Colonic mucosa (tissue), 4 donors: ENCODE results near the gene CAMTA1. TPM values are rescaled to one million over a fixed set of nuclear protein-coding genes. Genes with fewer than 3 reads are reported as not detected.

Experiments used
- DNase-seq: peaks from one replicate; pipeline ENCODE4 v3.0.0-alpha.2; 2020
- H3K27ac ChIP-seq: fragments of 200-600 bp; one replicate; pipeline ENCODE4 v1.8.0; 2021
- H3K27me3 ChIP-seq: fragments of 200-600 bp; one replicate; pipeline ENCODE4 v1.8.0; 2021
- H3K36me3 ChIP-seq: fragments of 200-600 bp; one replicate; pipeline ENCODE4 v1.8.0; 2021
- H3K4me1 ChIP-seq: fragments of 200-600 bp; one replicate; pipeline ENCODE4 v1.8.0; 2021; ENCODE audit warnings: mild to moderate bottlenecking
- H3K4me3 ChIP-seq: fragments of 200-600 bp; one replicate; pipeline ENCODE4 v1.8.0; 2021
- H3K9ac ChIP-seq, 2 donors: one replicate each; pipeline ENCODE4 v1.7.0; 2013; ENCODE audit warnings: control low read depth in 2 of 2, low read depth in 2 of 2, low read length in 2 of 2
- H3K9me3 ChIP-seq: fragments of 200-600 bp; one replicate; pipeline ENCODE4 v1.8.0; 2021
- CTCF ChIP-seq: fragments of 200-600 bp; IDR thresholded peaks from one replicate; pipeline ENCODE4 v1.8.0; 2022; ENCODE audit warnings: antibody characterized with exemption, mild to moderate bottlenecking
- intact Hi-C: fragments of 100-400 bp; cut with DNase I; formaldehyde crosslinking; loops from one replicate; pipeline ENCODE4 v1.14.1; 2022
- total RNA-seq, 2 donors: library from RNA; stranded (reverse); fragmentation: NEBNext Ultra II Directional in 1 of 2; extraction: Animal tissue kit (Norgen Biotek cat#: 25700) in 1 of 2; gene quantifications; one replicate each; pipeline ENCODE4 v1.2.1, GENCODE V29; 2021
- donor health status: healthy.
- donor health status: DM: no; HTN: no; CAD: no.
- donor health status: DM: no; HTN: no; CAD: no.

CAMTA1 gene
- total RNA-seq, 2 donors from 2014 or later = 76.8 to 92.8 TPM

DNA sequence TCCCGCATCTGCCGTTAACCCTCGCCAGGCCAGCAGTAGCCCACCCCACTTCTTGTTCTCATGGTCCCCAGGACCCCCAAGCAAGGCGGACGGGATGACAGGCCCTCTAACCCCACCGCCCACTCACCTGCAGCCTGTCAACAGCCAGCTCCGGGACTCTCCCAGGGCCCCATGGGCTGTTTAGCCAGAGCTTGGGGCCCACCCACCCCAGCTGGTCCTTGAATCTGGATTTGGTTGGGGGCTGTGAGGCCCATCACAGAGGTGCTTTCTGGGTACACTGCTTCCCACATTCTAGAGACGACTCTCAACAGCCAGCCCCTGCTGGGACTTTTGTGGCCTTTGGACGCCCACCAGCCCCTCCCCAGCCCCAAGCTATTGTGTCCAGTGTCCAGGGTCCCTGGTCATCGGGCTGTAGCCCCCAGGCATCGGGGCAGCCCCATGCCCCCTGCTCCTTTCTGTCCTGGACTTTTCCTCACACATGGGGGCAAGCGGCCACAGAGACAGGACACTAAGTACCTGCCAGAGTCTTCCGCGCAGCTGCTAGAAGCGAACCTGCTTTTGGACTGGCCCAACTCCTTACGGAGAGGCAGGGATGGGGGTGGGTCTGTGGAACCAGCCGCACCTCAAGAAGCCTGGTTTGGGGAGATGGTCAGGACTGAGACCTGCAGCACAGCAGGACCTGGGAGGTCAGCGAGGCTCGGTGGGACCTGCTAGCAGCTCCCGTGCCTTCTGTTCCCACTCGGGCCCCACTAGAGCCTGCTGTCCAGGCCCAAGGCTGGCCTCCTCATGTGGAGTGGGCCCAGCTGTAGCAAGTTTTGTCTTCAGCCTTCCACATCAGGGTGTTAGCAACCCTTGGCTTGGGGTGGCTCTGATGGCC, 777.7 kb downstream of the CAMTA1 start:
- Histone ChIP-seq H3K27me3 (no peaks in the 10 kb centered on the region), H3K9me3 (no peaks in the 10 kb centered on the region), H3K27ac (no peak overlapping the region), H3K36me3 (no peaks in the 10 kb centered on the region), H3K4me1 (no peaks in the 10 kb centered on the region), H3K9ac (no peak overlapping the region), H3K4me3 (no peak overlapping the region)
- TF ChIP-seq CTCF = no peak
- intact Hi-C loops = no loop called here
- no peak for DNase-seq

DNA sequence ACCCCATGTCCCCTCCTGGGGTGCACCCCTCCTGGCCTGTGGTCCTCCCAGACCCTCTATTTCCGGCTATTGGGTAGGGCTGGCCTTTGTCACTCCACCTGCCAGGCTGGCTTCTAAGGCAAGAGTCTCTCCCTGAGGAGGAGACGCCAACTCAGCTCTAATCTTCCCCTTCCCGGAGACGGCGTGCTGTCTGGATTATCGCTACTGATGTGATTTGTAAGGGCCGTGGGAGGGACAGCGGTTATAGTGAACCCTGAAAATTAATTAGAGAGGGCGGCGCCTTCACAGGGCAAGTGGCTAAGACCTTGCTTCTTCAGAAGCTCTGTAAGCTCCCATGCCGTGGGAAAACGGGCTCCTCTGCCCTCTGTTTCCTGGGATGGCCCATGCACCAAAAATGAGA, 778.9 kb downstream of the CAMTA1 start:
- Histone ChIP-seq H3K9me3 (no peaks in the 10 kb centered on the region), H3K9ac (no peak overlapping the region), H3K36me3 (no peaks in the 10 kb centered on the region), H3K4me3 (no peak overlapping the region), H3K27ac (no peak overlapping the region), H3K4me1 (no peaks in the 10 kb centered on the region), H3K27me3 (no peaks in the 10 kb centered on the region)
- intact Hi-C loops = no loop called here
- DNase-seq = no peak
- TF ChIP-seq CTCF = no peak

DNA sequence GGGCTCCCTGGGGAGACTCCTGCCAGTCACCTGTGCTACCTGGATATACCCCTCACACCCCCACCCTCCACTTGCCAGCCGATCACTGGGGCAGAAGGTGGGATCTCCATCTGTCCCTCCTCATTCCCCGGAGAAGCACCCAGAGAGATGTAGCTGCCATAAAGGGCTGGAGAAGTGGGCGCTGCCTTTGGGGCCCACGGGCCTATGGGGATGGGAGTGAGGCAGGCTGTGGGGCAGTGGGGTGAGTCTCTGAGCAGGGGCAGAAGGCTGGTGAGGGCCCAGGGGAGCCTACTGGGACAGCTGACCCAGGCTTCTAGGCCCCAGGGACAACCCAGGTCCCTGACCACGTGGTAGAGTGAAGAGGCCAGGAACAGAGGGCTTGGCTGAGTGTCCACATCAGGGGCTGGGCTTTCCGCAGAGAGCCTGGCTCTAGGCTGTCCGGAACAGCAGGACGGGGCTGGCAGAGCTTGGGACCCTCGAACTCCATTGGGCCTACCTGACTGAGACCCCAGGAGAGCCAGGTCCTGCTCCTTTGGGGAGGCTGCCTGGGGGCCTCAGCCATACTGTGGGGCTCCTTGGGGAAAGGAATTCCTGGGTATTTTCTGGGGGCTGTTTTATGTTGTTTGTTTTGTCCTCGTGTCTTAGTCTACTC, 780.0 kb downstream of the CAMTA1 start:
- DNase-seq = no peak
- intact Hi-C loops = no loop called here
- H3K27me3 ChIP-seq = no peaks in the 10 kb centered on the region

GRCh38 chr1:7566417-7567375, 781.4 kb downstream of the CAMTA1 start:
- TF ChIP-seq CTCF = no peak
- no peaks in the 10 kb centered on the region for H3K4me1 ChIP-seq
- no peaks in the 10 kb centered on the region for H3K9me3 ChIP-seq
- no peak overlapping the region for H3K27ac ChIP-seq
- intact Hi-C loops = no loop called here
- no peak for DNase-seq
- no peak overlapping the region for H3K4me3 ChIP-seq
- no peaks in the 10 kb centered on the region for H3K36me3 ChIP-seq
- no peaks in the 10 kb centered on the region for H3K27me3 ChIP-seq
- H3K9ac ChIP-seq = no peak overlapping the region

More for the DNA sequence above, 780.0 kb downstream of the CAMTA1 start:
- H3K9ac ChIP-seq = no peak overlapping the region
- no peaks in the 10 kb centered on the region for H3K4me1 ChIP-seq
- H3K9me3 ChIP-seq = no peaks in the 10 kb centered on the region
- no peak for TF ChIP-seq CTCF
- no peak overlapping the region for H3K4me3 ChIP-seq
- no peak overlapping the region for H3K27ac ChIP-seq
- H3K36me3 ChIP-seq = no peaks in the 10 kb centered on the region

DNA sequence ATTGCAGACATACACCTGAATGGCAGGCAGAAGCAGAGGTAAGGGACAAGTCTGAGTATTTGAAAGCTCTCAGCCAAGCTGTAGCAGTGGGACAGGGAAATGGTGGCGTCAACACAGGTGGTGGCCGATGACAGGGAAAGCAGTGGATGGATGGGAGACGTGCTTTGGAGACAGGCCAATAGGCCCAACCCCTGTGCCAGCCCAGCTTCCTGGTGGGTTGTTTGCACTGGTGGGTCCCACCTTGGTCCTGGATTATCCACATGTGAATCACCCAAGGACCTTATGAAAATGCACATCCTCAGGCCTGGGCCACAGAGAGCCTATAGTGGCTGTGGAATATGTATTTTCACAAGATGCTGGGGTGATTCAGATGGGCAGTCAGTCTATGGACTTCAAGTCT, 782.1 kb downstream of the CAMTA1 start:
- Histone ChIP-seq H3K9me3 (no peaks in the 10 kb centered on the region), H3K36me3 (no peaks in the 10 kb centered on the region), H3K9ac (no peak overlapping the region), H3K27ac (no peak overlapping the region), H3K4me1 (no peaks in the 10 kb centered on the region), H3K4me3 (no peak overlapping the region), H3K27me3 (no peaks in the 10 kb centered on the region)
- no peak for DNase-seq
- intact Hi-C loops = no loop called here
- no peak for TF ChIP-seq CTCF
